A549 (cell line): ENCODE measurements around the gene C3orf85. TPM values are rescaled to one million over a fixed set of nuclear protein-coding genes. Genes with fewer than 3 reads are reported as not detected.
A peak's percentile ranks its signal among the peaks of the same experiment; 100 is the strongest.

Experiments
- ATAC-seq, 2 experiments: fragments of 200-7000 bp in 1 of 2; fragments of >200 bp in 1 of 2; cut with Nextera tagmentation in 1 of 2; cut with Tn5 transposase in 1 of 2; 3 replicates each; pipeline versions ENCODE4 v1.8.0 to v1.9.1; 2018 to 2020; ENCODE audit warnings: mild to moderate bottlenecking in 1 of 2, moderate library complexity in 1 of 2
- CTCF ChIA-PET: fragments of 300-600 bp; sonication (Branson Sonifier 250); formaldehyde crosslinking; extraction: SDS; loops from one replicate; lab custom pipeline; 2021; ENCODE audit warnings: antibody characterized with exemption, inconsistent platforms; lab: Yijun Ruan, JAX
- POLR2A ChIA-PET: fragments of 350-600 bp; formaldehyde crosslinking; extraction: SDS; loops from one replicate; lab custom pipeline; 2021; ENCODE audit warnings: antibody characterized with exemption, inconsistent platforms; lab: Yijun Ruan, JAX
- DNase-seq, 2 experiments: peaks; one replicate each; pipeline versions ENCODE4 v3.0.0 to v3.0.0-alpha.2; 2011 to 2016; ENCODE audit warnings: low read depth in 1 of 2, low spot score in 1 of 2
- FAIRE-seq: peaks from 2 replicates; lab custom pipeline; 2011; peaks lifted over from hg19 to GRCh38; lab: Jason Lieb, UNC
- H3K27ac ChIP-seq, 2 experiments: fragments of >200 bp; sonication (Bioruptor Twin); formaldehyde crosslinking; 3 replicates each; pipeline ENCODE4 v1.5.1; 2016 to 2017
- H3K4me1 ChIP-seq: fragments of >200 bp; sonication (Bioruptor Twin); formaldehyde crosslinking; 3 replicates; pipeline ENCODE4 v1.6.1; 2016
- H3K4me2 ChIP-seq: fragments of >200 bp; sonication (Bioruptor Twin); formaldehyde crosslinking; 3 replicates; pipeline ENCODE4 v1.6.1; 2016
- H3K4me3 ChIP-seq: fragments of >200 bp; sonication (Bioruptor Twin); formaldehyde crosslinking; 3 replicates; pipeline ENCODE4 v1.5.1; 2016
- H3K9me3 ChIP-seq: fragments of >200 bp; sonication (Bioruptor Twin); formaldehyde crosslinking; 3 replicates; pipeline ENCODE4 v1.6.1; 2016
- BCL3 ChIP-seq: fragments of >200 bp; sonication (Bioruptor Twin); formaldehyde crosslinking; IDR thresholded peaks from 3 replicates; pipeline ENCODE4 v1.6.1; 2016
- CBX8 ChIP-seq: fragments of 200-600 bp; sonication (generic); IDR thresholded peaks from 2 replicates; pipeline ENCODE4 v1.6.1; 2016
- CEBPB ChIP-seq, 2 experiments: fragments of >200 bp in 1 of 2; sonication (Bioruptor Twin) in 1 of 2; formaldehyde crosslinking in 1 of 2; IDR thresholded peaks; 2 replicates each; pipeline ENCODE4 v1.6.1; 2012 to 2016
- CHD4 ChIP-seq: fragments of 200-600 bp; sonication (generic); IDR thresholded peaks from 2 replicates; pipeline ENCODE4 v1.6.1; 2016; ENCODE audit warnings: antibody characterized with exemption, mild to moderate bottlenecking, borderline replicate concordance
- CTCF ChIP-seq: fragments of >200 bp; sonication (Bioruptor Twin); formaldehyde crosslinking; IDR thresholded peaks from 3 replicates; pipeline ENCODE4 v1.5.1; 2016
- EHMT2 ChIP-seq: fragments of 200-600 bp; sonication (generic); IDR thresholded peaks from 2 replicates; pipeline ENCODE4 v1.6.1; 2016; ENCODE audit warnings: antibody characterized with exemption, low read depth, mild to moderate bottlenecking, moderate library complexity
- EP300 ChIP-seq, 2 experiments: fragments of >200 bp; sonication (Bioruptor Twin); formaldehyde crosslinking; IDR thresholded peaks; 2 replicates in 1 of 2; 3 replicates in 1 of 2; pipeline ENCODE4 v1.6.1; 2016 to 2017
- ESRRA ChIP-seq: fragments of 150-350 bp; IDR thresholded peaks from 2 replicates; pipeline ENCODE4 v1.6.1; 2014; ENCODE audit warnings: mild to moderate bottlenecking, low read length, borderline replicate concordance
- FOSL2 ChIP-seq, 2 experiments: fragments of 450-650 bp in 1 of 2; fragments of >200 bp in 1 of 2; sonication (Bioruptor Twin) in 1 of 2; formaldehyde crosslinking; IDR thresholded peaks; 2 replicates each; pipeline versions ENCODE4 v1.5.0 to v1.6.1; 2016 to 2020; ENCODE audit warnings: mild to moderate bottlenecking in 1 of 2, moderate library complexity in 1 of 2
- HMGXB4 ChIP-seq: fragments of 250-450 bp; sonication (Bioruptor Pico); IDR thresholded peaks from 2 replicates; pipeline ENCODE4 v1.5.0; 2021; ENCODE audit warnings: mild to moderate bottlenecking, moderate library complexity, borderline replicate concordance
- HOXB13 ChIP-seq: fragments of 250-450 bp; sonication (Bioruptor Pico); IDR thresholded peaks from 2 replicates; pipeline ENCODE4 v1.5.0; 2020; ENCODE audit warnings: low read depth, mild to moderate bottlenecking, moderate library complexity
- HOXB5 ChIP-seq: fragments of 250-450 bp; sonication (Bioruptor Pico); IDR thresholded peaks from 2 replicates; pipeline ENCODE4 v1.5.0; 2020; ENCODE audit warnings: mild to moderate bottlenecking, moderate library complexity
- JUN ChIP-seq, 2 experiments: fragments of >200 bp; sonication (Bioruptor Twin); formaldehyde crosslinking; IDR thresholded peaks; 2 replicates in 1 of 2; 3 replicates in 1 of 2; pipeline ENCODE4 v1.6.1; 2016 to 2017
- JUNB ChIP-seq: fragments of >200 bp; sonication (Bioruptor Twin); formaldehyde crosslinking; IDR thresholded peaks from 2 replicates; pipeline ENCODE4 v1.6.1; 2016
- MAFK ChIP-seq: fragments of 450-650 bp; IDR thresholded peaks from 2 replicates; pipeline ENCODE4 v1.6.1; 2014; ENCODE audit not compliant: partially characterized antibody
- MAX ChIP-seq: IDR thresholded peaks from 2 replicates; pipeline ENCODE4 v1.6.1; 2012
- NPAS2 ChIP-seq: fragments of 250-450 bp; sonication (Bioruptor Pico); IDR thresholded peaks from 2 replicates; pipeline ENCODE4 v1.8.0; 2022; ENCODE audit warnings: mild to moderate bottlenecking, moderate library complexity, borderline replicate concordance
- NR3C1 ChIP-seq: fragments of >200 bp; sonication (Bioruptor Twin); formaldehyde crosslinking; IDR thresholded peaks from 3 replicates; pipeline ENCODE4 v1.6.1; 2017
- PHF8 ChIP-seq: fragments of 200-600 bp; sonication (generic); IDR thresholded peaks from 2 replicates; pipeline ENCODE4 v1.6.1; 2016; ENCODE audit warnings: low read depth, mild to moderate bottlenecking, antibody characterized with exemption, moderate library complexity, borderline replicate concordance
- POLR2A ChIP-seq: IDR thresholded peaks from 2 replicates; pipeline ENCODE4 v1.6.1; 2012; ENCODE audit warnings: mild to moderate bottlenecking, low read length
- POLR2AphosphoS2 ChIP-seq: conservative IDR thresholded peaks from 2 replicates; pipeline ENCODE4 v1.6.1; 2012; ENCODE audit warnings: low read length, improper control_type of control experiment, inconsistent platforms
- RAD21 ChIP-seq, 2 experiments: fragments of >200 bp in 1 of 2; sonication (Bioruptor Twin) in 1 of 2; formaldehyde crosslinking in 1 of 2; IDR thresholded peaks in 1 of 2; conservative IDR thresholded peaks in 1 of 2; 2 replicates in 1 of 2; 3 replicates in 1 of 2; pipeline ENCODE4 v1.6.1; 2012 to 2018; ENCODE audit warnings: inconsistent platforms in 1 of 2
- RCOR1 ChIP-seq: fragments of 150-350 bp; IDR thresholded peaks from 2 replicates; pipeline ENCODE4 v1.6.1; 2014; ENCODE audit warnings: antibody characterized with exemption, low read length, low read depth
- SREBF2 ChIP-seq: fragments of 450-650 bp; IDR thresholded peaks from 2 replicates; pipeline ENCODE4 v1.6.1; 2014; ENCODE audit warnings: mild to moderate bottlenecking, moderate library complexity
- ZSCAN20 ChIP-seq: fragments of 250-450 bp; sonication (Bioruptor Pico); IDR thresholded peaks from 2 replicates; pipeline ENCODE4 v1.8.0; 2022; ENCODE audit warnings: mild to moderate bottlenecking, moderate library complexity
- WGBS: methylation state at CpG from one replicate; pipeline ENCODE4 v1.1.6; 2017; ENCODE audit errors: missing lambda C conversion rate; 5-methylcytosine and 5-hydroxymethylcytosine counted together
- polyA plus RNA-seq, 4 experiments: library from polyadenylated mRNA; depleted of rRNA in 3 of 4; stranded (reverse); fragments of >200 nt; fragmentation: RNase III in 1 of 4; extraction: RNeasy Plus Mini Kit Qiagen cat#74134 plus additional on column Dnase treatment in 1 of 4; gene quantifications; 2 replicates in 3 of 4; 3 replicates in 1 of 4; pipeline ENCODE4 v1.2.3, GENCODE V29; 2011 to 2017

Gene C3orf85
- polyA plus RNA-seq, 2 of the 4 experiments (the other 2 are of a cell fraction) = not detected

DNA sequence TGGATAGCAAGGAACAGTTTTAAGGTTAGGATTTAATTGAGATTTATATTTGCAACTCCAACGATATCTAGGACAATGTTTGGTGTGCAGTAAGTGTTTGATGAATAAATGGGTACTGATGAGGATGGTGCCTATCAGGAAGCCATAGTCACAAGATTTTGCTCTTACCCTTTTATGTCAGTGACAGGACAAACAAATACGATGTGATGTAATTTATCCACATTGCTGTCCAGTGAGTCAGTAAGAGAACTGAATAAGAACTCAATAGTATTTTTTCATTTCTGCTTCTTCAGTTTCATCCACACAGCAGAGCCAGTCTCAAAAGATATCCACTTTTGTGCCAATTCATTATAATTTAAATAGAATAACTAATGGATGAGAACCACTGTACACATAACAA is 18.5 kb downstream of the C3orf85 start:
- H3K27ac ChIP-seq = peak overlapping the region in 1 of 2 experiments; percentile 37; a peak in 2 of 6 replicates
- CTCF ChIA-PET = interaction anchor here (0.6 kb wide), 1 partner anchor 543 kb away, joined by 3 read pairs; no protein-coding TSS in a partner anchor
- FAIRE-seq = no peak
- H3K4me1 ChIP-seq = peaks cover 12% of the 10 kb centered on the region; the same call in 1 of the 3 replicates
- peak overlapping the region; percentile 43; the same call in 2 of the 3 replicates for H3K4me2 ChIP-seq
- TF ChIP-seq FOSL2 (IDR thresholded peaks at IDR 0.05) (0 out of 2 replicates have a peak, but pooled peaks have one; percentile 17), FOSL2 (CRISPR knock-in tag; IDR thresholded peaks at IDR 0.05) (no peak), JUNB (peak; percentile 48; the same call in 1 of the 2 replicates), POLR2AphosphoS2 (no peak)
- DNase-seq = peak in 1 of 2 experiments; percentile 3
- H3K4me3 ChIP-seq = no peak overlapping the region
- ATAC-seq = no peak
- H3K9me3 ChIP-seq = no peaks in the 10 kb centered on the region; the same call in 2 of the 3 replicates
- POLR2A ChIA-PET = no interaction called here
- WGBS = 10% methylated on average over 2 of the region's 2 CpGs

DNA sequence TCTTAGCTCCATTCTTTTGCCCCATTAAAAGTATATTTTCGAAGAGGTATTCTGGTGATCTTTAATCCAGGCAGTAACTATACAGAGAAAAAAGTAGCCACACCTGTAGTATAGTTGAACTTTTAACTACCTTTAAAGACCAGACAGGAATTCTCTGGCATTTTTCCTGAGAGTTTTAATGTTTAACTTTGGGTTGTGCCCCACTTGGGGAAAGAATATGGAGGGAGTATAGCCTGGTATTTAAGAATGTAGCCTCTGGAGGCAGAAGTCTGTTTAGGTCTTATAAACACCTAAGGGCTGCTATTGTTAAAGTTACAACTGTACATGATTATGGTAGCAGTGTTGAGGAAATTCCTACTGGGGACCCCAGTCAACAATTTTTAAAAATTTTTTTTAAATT is 19.3 kb downstream of the C3orf85 start:
- FAIRE-seq (no peak), DNase-seq (peak in 1 of 2 experiments; percentile 6), ATAC-seq (no peak)
- TF ChIP-seq MAX = no peak
- no peak for TF ChIP-seq CBX8
- POLR2A ChIA-PET = no interaction called here
- Histone ChIP-seq H3K4me2 (peak overlapping the region; percentile 43), H3K9me3 (no peaks in the 10 kb centered on the region; the same call in 2 of the 3 replicates), H3K4me1 (peaks cover 12% of the 10 kb centered on the region; the same call in 1 of the 3 replicates), H3K27ac (peak overlapping the region; percentile 11 to 39; a peak in 4 of 6 replicates), H3K4me3 (no peak overlapping the region)
- CTCF ChIA-PET = interaction anchor here (0.6 kb wide), 1 partner anchor 544 kb away, joined by 3 read pairs; no protein-coding TSS in a partner anchor
- WGBS = 17% methylated on average over 1 of the region's 1 CpG

DNA sequence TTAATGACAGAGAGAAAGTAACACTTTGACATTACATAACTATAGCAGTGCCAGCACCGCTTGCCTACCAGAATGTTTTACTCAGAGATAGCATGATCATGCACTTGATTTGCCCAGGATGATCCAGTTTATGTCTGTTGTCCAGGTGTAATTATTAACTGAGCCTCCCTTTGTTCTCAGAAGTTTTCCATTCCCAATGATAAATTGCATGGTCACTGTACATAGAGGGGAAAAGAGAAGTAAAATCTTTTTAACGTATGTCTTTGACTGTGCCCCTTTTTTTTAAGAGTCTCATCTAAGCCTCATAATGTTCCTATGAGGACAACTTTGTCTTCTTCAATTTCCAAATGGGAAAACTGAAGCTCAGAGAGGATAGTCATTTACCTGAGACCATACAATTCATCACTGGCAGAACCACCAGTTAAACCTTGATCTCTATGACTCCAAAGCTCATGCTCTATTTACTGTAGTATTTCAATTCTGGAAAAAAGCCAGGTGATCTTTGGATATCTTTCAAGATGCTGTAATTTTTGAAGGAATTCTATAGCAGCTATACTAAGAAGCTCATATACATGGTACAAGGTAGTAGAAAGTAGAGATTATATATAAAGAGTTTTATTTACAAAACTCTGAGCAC is 25.1 kb downstream of the C3orf85 start:
- WGBS = 5% methylated on average over 2 of the region's 2 CpGs

GRCh38 chr3:109165905-109166304 is 29.4 kb downstream of the C3orf85 start:
- no peak overlapping the region for H3K27ac ChIP-seq
- ATAC-seq = no peak
- no peak overlapping the region for H3K4me3 ChIP-seq
- H3K4me1 ChIP-seq = peaks cover 5% of the 10 kb centered on the region; the same call in 1 of the 3 replicates
- no peak overlapping the region for H3K4me2 ChIP-seq
- TF ChIP-seq SREBF2 (no peak), HOXB13 (CRISPR knock-in tag) (no peak), CEBPB (IDR thresholded peaks at IDR 0.05) (no peak), CBX8 (no peak), HOXB5 (no peak), BCL3 (no peak), CTCF (no peak), EP300 (IDR thresholded peaks at IDR 0.05) (no peak), ZSCAN20 (CRISPR knock-in tag) (no peak), PHF8 (no peak), RAD21 (conservative IDR thresholded peaks at IDR 0.05 in 1 of 2, IDR thresholded peaks at IDR 0.05 in 1 of 2) (no peak), ESRRA (no peak), JUN (IDR thresholded peaks at IDR 0.05) (no peak)
- CTCF ChIA-PET = no interaction called here
- no peak for DNase-seq
- FAIRE-seq = no peak
- no peaks in the 10 kb centered on the region for H3K9me3 ChIP-seq
- WGBS = 59% methylated on average over 4 of the region's 4 CpGs
- POLR2A ChIA-PET = no interaction called here

More for the DNA sequence above, 25.1 kb downstream of the C3orf85 start:
- Histone ChIP-seq H3K4me3 (no peak overlapping the region), H3K4me2 (peak overlapping the region; percentile 36), H3K27ac (peak overlapping the region; percentile 15 to 48; a peak in 3 of 6 replicates), H3K9me3 (no peaks in the 10 kb centered on the region; the same call in 2 of the 3 replicates), H3K4me1 (peaks cover 5% of the 10 kb centered on the region; the same call in 1 of the 3 replicates)
- FAIRE-seq = no peak
- peak in 1 of 2 experiments; percentile 23; a peak in 2 of 6 replicates for ATAC-seq
- no peak for TF ChIP-seq NR3C1
- no peak for TF ChIP-seq HMGXB4 (CRISPR knock-in tag)
- no peak for TF ChIP-seq MAFK
- TF ChIP-seq CHD4 = no peak
- no peak for TF ChIP-seq RCOR1
- TF ChIP-seq POLR2A = no peak
- no peak for TF ChIP-seq CEBPB (IDR thresholded peaks at IDR 0.05)
- TF ChIP-seq NPAS2 (CRISPR knock-in tag) = no peak
- TF ChIP-seq EHMT2 = no peak
- peak in 1 of 2 experiments; percentile 17 for DNase-seq
- ChIA-PET POLR2A (no interaction called here), CTCF (no interaction called here)
